GM19455 (cell line): ENCODE data around the gene KIT.

Experiments used
- ATAC-seq: cut with Tn5 transposase; IDR thresholded peaks from one replicate; pipeline ENCODE4 v1.9.1; 2021; ENCODE audit not compliant: unreplicated experiment

Gene KIT

DNA sequence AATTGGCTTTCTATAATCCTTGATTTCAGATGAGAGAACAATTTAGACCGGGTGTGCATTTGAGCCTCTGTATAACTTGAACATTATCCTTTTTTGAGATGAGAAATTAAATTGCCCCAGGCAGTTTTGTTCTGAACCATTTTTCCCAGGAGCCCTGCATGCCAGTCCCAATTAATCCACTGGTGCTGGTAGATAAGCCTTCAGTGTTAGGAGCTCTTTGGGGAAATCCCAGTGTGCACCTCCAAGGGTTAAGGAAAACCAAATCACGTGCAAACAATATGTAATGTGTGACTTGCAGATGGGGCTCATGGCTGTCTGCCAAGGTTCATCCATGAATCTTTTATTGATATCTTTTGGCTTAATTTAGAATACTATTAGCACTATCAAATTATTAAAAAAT is 43.2 kb downstream of the KIT start:
- no peak for ATAC-seq

DNA sequence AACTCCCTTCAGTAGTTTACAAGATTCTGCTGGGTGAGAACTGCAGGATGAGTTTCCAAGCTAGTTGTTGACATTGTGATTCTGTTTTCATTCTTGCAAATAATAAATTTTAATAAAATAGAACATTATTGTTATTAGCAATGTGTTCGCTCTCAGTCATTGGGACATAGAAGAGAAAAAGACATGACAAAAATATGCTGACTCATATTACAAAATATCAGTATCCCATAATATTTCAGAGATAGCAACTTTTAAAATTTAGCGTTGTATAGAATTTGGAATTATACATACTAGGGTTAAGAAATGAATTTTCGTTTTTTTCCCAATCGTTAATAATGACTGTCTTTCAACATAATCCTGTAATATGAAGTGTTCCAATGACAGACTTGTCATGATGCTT is 45.4 kb downstream of the KIT start:
- no peak for ATAC-seq

DNA sequence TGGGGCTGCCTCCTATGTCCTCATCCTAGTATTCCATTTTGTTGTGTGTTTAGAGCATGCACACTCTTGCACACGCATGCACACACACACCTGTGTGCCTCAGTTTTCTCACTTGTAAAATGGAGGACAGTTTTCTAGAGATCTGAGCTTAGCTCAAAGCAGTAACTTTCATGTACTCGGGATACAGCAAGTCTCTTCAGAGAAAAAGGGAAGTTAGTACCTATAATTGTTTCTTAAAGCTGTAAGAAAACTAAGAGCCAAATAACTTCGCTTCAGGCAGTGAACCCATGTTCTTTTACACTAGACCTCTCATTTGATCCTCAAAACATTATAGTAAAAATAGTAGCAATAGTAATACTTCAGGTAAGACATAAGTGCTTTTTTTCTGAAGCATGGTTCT is 49.6 kb downstream of the KIT start:
- ATAC-seq, result no peak

DNA sequence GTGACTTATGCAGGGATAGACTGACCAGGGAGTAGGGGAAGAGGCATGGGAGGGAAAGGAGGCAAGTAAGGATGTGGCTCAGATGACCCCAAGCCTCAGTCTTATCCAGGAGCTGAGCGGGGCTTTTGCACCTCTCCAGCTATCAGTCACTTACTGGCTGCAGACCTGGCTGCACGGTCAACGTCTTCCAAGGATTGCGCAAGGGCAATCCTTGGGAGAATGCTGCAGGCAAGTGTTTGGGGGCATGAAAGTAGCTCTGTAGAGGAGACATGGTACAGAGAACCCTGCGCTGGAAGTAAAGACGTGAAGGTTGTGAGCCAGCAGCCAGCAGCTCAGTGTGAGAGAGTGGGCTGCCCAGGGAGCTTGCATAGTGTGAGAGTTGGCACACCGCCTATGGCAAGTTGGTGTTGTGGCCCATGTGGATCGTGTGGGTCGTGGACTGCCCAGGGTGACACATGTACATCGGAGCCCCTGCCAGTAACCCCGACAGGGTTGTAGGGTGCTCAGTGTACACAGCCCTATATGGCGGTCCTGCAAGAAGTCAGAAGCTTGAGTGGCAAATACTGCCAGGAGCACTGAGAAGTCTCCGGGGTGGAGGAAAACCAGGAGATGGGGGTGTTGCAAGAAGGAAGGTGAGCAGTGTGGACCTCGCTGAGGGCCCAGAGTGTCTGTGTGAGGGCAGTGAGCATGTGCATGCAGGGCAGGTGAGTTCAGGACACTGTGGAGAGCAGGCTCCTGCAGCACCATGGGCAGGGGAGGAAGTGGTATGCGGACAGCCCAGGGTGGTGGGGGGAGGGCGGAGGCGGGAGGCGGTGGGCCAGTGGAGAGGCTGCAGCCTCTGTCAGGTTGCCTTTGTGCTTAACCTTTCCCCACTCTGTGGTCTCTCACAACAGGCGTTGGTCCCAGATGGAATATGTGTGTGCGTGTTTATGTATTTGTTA is 50.9 kb downstream of the KIT start:
- ATAC-seq, result no peak

DNA sequence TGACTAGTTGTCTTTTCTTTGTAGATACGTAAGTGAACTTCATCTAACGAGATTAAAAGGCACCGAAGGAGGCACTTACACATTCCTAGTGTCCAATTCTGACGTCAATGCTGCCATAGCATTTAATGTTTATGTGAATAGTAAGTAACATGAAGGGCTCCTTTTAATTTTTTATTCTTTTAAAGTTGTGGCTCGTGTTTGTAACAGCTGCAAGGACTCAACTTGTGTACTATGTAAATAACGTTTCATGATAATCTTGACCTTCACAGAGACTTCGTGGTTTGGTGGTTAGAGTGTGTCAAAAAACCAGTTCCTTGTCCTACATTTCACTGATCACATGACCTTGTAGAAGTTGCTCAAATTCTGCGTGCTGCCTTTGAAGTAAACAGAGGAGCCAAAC is 51.6 kb downstream of the KIT start:
- ATAC-seq, result no peak

DNA sequence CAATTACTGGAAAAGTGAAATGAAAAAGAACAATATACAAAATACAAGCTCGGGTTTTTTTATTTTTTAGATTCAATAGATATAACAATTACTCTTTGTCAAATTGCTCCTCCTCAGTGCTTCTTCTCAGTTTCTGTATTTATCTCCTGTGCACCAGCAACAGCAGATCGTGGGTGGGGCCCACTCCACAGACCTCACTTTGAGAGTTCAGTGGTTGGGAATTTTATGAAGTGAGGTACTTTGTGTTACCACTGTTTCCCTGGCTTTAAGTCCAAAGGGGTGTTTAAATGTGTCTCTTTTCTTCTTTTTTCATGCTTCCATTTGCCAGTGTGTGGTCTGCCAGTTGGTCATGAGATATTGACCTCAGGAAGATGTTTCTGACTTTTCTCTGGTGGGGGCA is 54.4 kb downstream of the KIT start:
- ATAC-seq, result no peak

DNA sequence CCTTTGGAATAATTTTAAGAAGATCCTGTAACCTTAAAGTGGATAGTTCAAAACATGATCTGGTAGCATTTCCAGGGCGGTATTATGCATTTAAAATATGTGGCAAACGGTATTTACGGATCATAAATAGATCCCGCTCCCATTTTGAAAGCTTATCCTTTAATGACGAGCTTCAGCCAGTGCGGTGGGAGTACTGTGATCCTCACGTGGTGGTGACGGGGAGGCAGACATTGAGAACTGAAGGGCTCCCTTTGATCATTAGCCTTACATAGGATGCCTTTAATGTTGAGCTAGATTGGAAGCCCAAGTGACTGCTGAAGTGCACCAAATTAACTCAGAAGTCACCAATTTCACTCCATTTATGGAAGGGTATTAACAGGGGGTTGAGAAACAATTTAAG is 56.9 kb downstream of the KIT start:
- no peak for ATAC-seq

DNA sequence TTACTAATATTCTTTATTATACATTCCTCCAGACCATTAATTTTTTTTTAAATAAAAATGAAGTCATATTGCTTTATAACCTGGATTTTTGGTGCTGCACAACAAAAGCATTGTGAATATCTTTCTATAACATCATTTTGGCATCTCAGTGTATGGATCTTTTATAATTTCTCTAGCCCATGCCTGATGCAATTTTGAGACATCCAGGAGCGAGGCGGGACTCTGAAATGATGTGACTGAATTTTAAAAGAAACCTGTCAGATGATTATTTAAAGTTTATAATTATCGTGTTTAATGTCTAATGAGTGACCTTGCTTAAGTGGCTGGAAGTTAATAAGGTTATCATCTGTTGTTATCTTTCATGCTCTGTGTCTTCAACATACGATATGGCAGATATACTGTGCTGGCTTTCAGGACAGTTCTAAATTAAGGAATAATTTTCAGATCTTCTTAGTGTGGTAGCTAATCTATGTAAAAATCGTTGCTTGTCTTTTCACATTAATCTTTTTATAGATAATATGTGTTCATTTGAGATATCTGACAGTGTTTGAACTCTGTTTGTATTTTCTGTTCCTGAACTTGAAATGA is 58.8 kb downstream of the KIT start:
- ATAC-seq, result no peak

DNA sequence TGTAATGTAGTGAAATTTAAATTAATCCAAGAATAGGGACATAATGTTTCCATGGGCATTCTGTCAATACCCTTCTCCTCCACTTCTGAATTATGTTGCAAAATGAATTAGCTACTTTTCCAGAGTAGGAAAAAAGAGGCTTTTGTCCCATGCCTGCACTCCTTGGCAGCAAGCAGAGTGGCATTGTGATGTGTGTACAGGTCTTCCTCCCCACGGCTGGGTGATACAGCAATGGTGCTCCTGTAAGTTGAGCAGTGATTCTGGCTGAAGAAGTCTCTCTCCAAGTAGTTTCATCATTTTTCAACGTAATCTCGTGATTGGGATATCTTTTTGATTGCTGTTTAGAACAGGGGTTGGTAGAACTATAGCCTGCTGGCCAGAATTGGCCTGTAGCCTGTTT is 59.9 kb downstream of the KIT start:
- no peak for ATAC-seq

DNA sequence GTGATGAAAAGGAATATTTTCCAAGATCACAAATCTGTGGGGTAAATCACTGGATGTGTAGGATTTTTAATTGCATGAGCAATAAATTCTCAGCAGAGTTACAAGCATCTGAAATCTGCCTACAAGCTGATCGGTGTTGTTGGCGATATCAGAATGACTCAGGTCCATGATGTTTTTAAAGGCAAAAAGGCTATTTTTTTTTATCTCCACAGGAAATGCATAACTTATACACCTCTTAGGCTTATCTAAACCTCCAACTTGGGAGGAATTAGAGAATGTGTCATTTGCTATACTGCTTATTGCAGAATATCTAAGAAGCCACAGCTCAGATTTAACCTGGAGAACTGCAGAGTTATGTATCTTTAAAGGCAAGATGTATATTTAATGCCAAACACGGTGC is 61.6 kb downstream of the KIT start:
- no peak for ATAC-seq

DNA sequence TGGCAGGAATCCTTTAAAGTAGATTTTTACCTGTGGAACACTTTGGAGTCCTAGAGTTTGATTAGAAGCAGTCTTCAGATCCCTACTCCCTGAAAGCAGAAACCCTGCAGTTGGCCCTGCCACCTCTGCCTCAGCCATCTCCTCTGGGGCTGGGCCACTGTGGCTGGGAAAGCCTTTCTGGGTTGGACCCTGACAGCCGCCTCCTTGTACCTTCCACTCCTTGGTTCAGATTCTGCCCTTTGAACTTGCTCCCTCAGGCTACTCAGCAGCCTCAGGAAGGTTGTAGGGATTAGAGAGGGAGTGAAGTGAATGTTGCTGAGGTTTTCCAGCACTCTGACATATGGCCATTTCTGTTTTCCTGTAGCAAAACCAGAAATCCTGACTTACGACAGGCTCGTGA is 65.5 kb downstream of the KIT start:
- ATAC-seq, result no peak

DNA sequence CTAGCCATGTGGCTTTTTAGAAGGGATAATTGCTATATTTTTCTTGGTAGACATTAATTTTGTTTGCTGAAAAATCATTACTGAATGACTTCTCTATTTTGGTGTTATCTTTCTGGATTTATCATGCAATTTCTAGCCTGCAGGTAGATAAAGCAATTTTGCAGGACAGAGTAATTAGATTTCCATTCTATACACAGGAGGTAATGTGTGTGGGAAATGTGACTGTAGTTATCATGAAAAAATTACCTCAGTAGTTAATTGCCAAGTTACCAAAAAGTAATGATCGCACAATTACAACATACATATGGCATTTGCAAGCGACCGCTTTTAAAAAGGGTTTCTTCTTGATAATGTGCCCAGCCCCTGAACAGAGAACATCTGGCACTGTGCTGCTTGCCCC is 66.1 kb downstream of the KIT start:
- no peak for ATAC-seq

DNA sequence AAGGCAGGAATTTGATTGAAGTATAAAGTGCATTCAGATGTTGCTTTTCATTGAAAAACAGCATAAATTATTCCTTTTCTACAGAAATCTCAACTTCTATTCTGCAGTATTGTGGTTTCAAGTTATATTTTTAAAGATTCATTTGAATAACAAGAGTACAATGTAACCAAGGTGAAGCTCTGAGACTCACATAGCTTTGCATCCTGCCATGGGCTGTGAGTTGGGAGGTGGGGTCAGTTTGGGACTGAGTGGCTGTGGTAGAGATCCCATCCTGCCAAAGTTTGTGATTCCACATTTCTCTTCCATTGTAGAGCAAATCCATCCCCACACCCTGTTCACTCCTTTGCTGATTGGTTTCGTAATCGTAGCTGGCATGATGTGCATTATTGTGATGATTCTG is 69.2 kb downstream of the KIT start:
- no peak for ATAC-seq

DNA sequence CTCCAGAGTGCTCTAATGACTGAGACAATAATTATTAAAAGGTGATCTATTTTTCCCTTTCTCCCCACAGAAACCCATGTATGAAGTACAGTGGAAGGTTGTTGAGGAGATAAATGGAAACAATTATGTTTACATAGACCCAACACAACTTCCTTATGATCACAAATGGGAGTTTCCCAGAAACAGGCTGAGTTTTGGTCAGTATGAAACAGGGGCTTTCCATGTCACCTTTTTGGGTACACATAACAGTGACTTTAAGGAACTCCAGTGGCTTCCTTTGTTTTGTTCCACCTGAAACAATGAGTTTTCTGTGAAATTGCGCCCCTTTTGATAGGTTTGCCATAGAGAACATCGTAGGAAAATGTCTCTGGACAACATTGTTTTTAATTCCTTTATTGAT is 69.6 kb downstream of the KIT start:
- no peak for ATAC-seq

DNA sequence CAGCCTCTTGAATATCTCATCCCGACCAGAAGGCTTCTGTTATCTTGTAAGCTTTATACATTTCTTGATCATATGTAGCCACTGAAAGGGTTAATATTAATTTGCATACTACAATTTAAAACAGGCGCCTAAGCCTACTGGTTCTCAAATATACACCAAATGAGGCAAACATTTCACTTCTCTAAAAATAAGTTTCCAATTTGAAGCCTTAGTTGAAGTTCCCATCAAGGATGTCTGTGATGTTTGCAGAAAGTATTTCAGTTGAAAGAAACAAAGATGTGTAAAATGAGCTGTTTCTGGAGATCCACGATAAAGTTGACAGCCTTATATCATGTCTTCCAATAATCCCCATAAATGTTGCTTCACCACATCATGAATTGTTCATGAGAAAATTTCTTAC is 70.6 kb downstream of the KIT start:
- no peak for ATAC-seq

DNA sequence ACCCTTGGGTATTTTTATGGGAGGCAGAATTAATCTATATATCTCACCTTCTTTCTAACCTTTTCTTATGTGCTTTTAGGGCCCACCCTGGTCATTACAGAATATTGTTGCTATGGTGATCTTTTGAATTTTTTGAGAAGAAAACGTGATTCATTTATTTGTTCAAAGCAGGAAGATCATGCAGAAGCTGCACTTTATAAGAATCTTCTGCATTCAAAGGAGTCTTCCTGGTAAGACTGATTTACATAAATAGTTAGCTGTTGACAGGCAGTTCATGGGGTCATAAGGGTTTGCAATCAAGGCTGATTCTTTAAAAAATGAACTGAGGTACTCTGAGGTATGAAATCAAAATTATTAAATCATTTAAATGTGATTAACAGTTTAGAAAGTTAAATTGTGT is 71.5 kb downstream of the KIT start:
- ATAC-seq, result no peak

DNA sequence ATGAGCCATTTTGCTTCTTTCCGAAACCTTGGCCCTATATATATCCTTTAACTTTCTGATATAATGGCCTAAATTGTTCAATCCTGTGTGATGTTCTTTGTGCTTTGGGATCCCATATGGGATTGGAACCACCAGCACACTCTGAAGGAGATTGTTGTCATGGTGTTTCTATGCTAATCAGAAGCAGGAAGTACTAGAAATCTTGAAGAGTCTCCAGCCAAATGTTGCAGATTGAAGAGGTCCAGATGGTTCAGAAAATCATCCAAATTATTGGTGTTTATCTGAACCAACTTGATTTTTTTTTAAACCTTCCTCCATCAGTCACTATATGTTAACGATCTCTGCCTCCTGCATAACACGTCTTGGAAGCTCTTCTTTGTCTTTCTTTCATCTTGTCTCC is 72.8 kb downstream of the KIT start:
- ATAC-seq, result no peak

DNA sequence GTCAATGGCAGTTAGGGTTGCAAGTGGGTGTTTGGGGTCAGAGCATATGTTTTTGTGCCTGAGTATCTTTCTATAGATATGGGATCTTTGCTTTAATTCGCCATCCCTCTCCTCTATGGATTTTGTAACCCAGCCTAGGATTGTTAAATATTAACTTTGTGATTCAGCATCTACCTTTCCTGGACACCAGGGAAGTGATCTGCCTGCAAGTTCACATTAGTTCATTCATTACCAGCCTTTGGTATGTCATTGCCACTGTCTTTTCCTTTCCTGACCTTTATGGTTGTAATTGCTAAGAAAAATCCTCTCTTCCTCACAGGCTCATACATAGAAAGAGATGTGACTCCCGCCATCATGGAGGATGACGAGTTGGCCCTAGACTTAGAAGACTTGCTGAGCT is 73.8 kb downstream of the KIT start:
- ATAC-seq, result no peak

DNA sequence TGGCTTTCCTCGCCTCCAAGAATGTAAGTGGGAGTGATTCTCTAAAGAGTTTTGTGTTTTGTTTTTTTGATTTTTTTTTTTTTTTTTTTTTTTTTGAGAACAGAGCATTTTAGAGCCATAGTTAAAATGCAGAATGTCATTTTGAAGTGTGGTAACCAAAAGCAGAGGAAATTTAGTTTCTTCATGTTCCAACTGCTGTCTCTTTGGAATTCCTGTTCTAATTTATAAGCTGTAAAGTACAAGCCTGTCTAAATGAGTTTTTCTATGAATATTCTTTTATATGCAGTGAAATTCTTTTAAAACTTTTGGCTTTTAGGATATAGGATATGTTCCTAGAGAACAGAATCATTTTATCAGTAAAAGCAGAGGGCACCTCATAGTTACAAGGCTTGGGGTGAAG is 74.2 kb downstream of the KIT start:
- ATAC-seq, result no peak

DNA sequence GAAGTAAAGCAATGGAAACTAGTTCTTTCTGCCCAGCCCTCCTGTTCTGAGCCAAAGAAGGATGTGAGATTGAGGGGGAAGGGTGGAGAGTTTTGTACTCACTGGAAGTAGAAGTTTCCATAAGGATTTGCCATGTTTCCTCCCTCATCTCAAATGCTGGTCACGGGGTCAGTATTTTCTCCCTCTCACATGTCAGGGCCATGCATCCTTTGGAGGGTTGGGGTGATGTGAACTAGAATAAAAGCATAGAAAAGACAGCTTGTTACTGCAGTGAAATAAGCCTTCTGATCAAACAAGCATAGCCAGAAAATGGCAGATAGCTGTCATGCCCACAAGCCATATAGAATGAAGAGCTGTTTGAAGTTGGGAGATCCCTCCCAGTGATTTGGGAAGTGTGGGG is 79.7 kb downstream of the KIT start:
- ATAC-seq, result no peak

DNA sequence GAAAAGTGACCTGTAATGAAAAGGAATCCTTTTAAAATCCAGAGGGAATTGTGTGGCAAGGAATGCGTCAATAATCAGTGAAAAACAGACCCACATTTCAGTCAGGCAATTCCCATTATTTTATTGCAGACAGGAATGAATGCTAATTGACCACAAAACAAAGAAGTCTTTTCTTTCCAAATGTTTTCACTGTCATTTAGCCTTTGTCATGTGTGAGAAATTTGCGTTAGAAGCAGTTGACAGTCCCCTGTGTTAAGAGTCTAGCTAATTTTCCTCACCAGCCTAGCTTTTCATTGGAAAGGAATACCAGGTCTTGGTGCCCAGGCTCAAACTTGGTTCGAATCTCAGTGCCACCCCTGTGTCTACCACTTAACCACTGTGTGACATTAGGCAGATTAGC is 83.4 kb downstream of the KIT start:
- no peak for ATAC-seq

DNA sequence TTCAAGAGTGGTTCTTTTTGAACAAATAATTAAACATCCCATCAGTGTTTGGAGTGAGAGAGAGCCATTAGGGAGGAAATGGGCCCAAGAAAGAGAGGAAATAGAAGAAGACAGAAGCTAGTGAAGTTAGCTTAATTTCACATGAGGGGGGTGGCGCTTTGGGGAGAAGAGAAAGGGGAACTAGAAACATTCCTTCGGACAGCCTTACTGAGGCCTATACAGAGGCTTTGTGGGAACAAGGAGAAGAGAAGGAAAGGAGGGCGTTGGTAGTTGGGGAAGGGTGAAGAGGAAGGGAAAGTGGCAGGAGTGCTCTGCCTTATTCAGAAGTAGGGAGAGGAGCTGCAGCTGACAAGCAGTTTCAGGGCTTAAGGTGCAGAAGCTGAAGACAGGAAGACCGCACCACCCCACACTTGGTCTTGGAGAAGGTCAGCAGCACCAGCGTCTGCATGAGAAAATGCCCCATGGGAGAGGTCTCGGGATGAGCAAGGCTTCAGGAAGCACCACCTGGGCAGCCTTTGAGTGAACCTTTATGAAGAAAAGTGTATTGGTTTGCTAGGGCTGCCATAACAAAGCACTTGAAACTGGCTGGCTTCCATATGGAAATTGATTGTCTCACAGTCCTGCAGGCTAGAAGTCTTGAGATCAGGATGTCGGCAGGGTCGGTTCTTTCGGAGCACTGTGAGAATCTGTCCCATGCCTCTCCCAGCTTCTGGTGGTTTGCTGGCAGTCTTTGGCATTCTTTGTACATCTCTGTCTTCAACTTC is 85.1 kb downstream of the KIT start:
- ATAC-seq, result no peak
